HG03469 (cell line): ENCODE data around the gene NBEA.

Source experiments
- ATAC-seq: cut with Tn5 transposase; IDR thresholded peaks from one replicate; pipeline ENCODE4 v1.9.1; 2021; ENCODE audit warnings: mild to moderate bottlenecking, moderate library complexity, moderate number of reproducible peaks; ENCODE audit not compliant: unreplicated experiment

NBEA gene

DNA sequence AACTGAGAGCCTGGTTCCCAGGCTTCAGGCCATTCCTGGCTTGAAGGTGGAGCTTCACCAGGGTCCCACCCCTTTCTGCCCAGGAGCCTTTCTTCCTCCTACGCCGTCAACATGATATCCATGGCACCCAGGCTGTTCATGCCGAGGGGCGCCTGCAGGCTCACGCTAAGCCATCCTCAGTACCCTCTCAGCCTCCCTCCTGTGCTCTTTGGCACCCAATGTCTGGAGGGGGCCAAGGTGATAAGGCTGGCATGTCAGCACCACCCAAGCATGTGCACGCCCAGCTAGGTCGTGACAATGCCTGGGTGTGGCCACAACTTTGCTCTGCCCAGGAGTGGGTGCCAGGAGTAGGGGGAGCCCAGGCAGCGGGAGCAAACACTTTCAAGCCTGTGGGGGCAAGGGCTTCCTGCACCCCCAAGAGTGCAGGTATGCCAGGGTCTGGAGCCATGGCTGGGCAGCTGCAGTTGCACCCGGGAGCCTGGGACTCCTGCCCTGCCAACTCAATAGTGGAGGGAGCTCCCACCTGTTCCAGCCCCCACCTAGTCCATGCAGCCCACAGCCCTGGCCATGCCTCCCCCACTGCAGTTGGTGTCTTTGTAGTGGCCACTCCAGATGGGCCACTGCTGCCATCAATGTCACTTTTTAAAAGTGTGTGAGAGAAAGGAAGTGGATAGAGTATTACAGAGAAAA is 314.5 kb downstream of the NBEA start:
- no peak for ATAC-seq

DNA sequence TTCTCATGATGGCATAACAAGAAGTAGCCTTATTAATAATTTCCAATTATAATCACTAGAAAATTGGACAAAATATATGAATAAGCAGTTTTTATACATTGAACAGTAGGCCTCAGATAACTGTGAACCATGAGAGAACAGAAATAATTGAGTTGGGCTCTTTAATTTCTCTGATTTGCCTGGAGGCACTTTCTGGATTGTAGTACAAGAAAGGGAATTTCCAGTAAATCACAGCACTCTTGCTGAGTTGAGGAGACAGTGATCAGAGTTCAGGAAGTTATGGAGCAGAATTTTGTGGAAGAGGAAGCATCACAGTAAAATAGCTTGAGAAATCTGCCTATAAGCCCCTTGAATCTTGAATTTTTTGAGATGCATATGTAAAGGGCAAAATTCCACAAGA is 318.2 kb downstream of the NBEA start:
- no peak for ATAC-seq

DNA sequence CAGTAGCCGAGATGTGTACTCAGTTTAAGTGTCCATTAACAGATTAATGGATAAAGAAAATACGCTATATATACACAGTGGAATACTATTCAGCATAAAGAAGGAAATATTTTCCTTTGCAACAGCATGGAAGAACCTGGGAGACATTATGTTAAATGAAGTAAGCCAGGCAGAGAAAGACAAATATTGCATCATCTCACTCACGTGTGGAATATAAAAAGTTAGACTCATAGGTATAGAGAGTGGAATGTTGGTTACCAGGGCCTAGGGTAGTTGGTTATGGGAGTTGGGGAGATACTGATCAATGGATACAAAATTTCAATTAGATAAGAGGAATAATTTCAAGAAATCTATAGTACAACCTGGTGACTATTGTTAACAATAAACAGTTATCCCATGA is 324.3 kb downstream of the NBEA start:
- no peak for ATAC-seq

DNA sequence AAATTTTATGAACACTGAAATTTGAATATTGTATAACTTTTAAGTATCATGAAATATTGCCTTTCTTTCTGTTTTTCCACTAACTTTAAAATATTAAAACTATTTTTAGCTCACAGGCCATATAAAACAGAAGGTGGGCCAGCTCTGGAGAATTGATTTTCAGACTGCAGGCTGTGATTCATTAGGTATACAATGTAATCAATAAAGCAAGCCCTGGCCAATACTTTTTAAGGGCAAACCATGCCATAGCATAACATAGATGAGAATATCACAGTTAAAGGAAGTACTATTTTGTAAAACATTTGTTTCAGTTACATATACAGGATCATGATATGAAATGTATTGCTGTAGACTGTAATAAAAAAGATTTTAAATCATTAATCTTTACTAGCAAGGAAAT is 336.8 kb downstream of the NBEA start:
- no peak for ATAC-seq

- no peak for ATAC-seq
These were observed 337.4 kb downstream of the NBEA start for GRCh38 chr13:35279500-35279899.

DNA sequence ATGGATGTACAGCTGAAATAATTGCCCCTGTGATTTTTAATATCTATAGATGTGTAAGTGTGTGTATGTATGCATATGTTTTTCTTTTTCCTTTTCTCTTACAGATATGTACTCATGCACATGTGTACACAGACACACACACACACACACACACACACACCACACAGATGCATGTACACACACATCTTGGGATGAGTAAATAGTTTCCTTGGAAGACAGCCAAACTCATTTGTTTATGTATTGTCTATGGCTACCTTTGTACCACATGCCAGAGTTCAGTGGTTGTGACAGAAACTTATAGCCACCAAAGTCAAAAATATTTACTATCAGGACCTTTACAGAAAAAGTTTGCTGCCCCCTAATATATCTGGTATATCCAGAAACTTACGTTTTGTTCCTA is 341.8 kb downstream of the NBEA start:
- no peak for ATAC-seq

- no peak for ATAC-seq
These were observed 343.6 kb downstream of the NBEA start for GRCh38 chr13:35285677-35286076.

GRCh38 chr13:35292329-35292728 is 350.3 kb downstream of the NBEA start:
- no peak for ATAC-seq

DNA sequence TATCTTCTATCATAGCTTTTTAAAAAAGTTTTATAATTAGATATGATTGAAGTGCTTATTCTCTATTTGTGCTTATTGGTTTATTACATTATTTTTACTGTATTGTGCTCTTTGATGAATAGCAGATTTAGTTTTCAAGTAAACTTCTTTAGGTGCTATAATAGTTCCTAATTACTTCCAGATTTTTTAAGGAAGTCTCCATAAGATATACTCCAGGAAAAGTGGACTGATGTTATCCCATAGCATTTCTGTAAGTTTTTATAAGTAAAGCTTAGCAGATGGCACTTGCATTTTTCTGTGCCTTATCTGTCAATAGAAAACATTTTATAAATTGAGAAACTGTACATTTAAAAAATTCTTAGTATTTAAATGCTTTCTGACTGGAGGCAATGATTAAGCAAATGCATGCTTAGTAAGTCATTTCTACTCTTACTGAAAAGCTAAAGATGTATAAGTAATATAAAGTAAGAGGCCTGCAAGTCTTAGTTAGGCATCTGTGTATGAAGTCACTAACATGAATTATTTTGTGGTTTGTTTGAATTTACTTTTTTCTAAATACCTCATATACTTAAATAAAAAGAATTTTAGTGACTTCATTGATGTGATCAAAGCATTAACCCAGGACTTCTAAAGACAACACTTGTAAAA is 351.6 kb downstream of the NBEA start:
- ATAC-seq: no peak

DNA sequence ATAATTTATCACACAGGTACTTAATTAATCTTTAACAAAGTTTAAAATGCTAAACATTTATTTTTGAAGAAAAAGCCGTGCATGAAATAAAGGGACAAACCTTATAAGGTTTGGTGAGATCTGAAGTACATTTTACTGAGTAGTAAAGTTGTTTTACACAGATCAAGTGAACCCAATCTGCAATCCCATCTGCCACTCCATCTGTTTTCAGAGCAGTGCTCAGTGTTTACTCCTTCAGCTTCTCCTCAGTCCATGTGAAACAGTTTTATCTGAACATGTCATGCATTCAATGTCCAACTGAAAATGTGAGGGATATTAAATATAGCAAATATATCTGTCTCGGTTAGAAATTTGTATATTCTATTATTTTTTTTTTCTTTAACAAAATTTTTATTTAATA is 367.6 kb downstream of the NBEA start:
- no peak for ATAC-seq

DNA sequence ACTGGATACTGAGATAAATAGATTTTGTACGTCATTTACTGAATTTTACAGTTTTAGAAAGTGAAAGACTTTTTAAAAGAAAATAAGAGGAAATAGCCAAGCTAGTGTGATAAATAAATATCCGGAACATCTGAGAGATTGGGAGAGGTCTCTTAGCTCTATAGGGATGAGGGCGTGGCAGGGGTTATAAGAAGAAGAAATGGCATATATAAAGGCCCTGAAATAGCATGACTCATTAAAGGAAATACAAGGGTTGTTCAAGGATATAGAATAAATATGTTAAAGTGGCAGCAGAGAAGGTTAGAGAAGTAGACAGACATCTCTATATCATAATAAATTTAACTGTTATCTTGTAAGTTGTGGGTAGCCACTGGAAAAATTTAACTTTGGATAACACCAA is 390.1 kb downstream of the NBEA start:
- ATAC-seq: no peak

GRCh38 chr13:35333157-35333556 is 391.1 kb downstream of the NBEA start:
- ATAC-seq: no peak

DNA sequence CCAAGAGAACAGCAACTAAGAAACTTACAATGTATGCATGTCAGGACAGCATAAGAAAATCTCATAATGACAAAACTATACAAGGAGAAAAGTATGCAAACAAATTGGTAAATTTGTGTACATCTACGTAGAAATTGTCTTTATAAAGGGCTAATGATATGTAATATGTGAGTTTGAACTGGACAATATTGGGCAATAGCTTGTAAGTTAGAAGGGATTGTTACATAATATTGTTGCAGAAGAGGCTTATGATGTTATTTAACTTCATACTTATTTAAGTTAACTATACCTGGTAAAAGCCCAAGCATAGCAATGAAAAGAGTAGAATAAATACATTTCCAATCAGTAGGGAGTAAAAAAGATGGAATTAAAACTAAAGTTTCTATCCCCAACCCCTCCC is 400.4 kb downstream of the NBEA start:
- no peak for ATAC-seq

- no peak for ATAC-seq
These were observed 401.3 kb downstream of the NBEA start for GRCh38 chr13:35343417-35343816.

- ATAC-seq: no peak
These were observed 403.9 kb downstream of the NBEA start for GRCh38 chr13:35345992-35346391.

DNA sequence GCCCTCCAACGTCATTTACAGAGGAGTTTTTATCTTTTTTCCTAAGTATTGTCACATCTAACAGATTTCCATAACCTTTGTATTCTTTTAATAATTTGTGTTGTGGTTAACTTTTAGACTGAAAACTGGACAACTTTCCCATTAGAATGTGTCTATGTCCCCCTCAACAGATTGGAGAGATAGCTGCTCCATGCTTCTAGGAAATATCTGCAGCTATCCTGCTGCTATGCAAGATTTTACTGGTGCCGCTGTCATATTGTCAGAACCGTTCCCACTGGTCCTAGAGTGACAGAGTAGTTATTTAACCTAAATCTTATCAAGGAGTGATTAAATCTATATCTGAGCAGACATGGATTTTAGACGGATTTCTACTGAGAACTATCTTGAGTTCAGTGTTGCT is 404.4 kb downstream of the NBEA start:
- no peak for ATAC-seq

DNA sequence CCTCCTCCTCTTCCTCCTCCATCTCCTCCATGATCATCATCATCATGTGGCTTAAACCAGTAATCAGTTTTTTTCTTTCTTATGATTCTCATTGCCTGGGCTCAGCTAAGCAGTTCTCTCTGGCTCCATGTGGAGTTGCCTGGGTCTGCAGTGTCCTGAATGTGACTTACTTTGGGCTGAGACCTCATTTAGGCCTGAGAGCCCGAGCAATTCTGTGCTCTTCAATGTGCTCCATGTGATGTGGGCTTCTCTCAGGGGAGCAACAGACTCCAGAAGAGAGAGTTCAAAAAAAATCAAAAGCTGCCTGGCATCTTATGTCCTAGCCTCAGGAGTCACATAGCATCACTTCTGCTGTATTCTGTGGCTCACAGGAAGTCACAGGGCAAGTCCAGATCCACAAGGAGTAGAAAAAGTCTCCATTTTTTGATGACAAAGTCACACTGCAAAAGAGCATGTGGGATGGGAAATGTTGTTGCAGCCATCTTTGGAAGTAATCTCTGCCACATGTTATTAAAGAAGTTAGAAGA is 405.7 kb downstream of the NBEA start:
- ATAC-seq: no peak

DNA sequence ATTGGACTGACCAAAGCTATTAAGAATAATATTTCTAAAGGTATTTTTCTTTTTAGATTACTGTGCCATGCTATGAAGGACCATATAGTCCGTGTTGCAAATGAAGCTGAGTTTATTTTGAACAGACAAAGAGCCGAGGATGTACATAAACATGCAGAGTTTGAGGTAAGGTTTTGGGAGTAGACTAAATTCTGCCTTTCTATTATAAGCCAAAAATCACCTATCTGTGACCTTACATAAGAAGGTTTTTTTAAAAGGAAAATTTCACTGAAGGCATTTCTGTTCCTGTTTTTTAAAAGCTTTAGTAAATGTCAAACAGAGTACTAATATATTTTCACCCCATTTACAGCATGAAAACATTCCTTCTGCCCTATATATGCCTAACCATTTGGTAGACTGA is 407.0 kb downstream of the NBEA start:
- no peak for ATAC-seq

DNA sequence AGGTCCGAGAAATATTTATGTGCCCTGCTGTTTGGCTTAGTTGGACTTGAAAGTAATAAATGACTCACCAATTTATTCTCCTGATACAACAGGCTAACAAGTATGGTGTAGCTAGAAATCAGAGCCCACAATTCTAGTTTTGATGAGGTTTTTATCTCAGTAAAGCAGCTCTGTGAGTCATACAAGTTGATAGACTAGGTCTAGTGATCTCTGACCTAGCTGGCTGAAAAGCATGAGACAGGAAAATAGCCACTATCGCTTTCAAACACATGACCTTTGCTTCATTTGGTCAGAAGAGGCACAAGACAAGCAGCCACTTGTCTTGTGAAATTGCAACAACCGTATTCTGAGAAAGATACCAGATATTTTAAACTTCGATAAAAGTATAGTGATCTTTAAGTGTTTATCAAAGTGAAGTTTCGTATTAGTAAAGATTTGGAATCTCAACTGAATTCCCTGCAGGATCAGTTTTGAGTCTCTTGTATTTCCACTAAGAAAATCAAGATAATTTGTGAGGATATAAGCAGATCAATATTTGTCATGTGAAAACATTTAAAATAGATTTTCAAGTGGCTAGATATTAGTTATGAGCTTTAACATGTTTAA is 407.7 kb downstream of the NBEA start:
- peak; percentile 71 for ATAC-seq

- ATAC-seq: no peak
These were observed 412.2 kb downstream of the NBEA start for GRCh38 chr13:35354285-35354684.

DNA sequence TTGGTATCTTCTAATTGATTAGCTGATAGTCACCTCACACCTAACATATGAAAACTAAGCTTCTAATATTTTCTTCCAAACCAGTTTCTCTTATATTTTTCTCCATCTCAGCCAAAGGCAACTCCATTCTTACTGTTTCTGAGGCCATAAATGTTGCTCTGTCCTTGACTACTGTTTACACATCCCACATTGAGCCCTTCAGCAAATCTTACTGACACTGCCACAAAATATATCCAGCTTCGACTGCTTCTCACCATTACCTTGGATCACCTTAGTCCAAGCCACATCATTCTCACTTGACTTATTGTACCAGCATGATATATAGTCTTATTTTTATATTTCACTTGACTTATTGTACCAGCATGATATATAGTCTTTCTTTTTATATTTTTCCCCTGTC is 412.8 kb downstream of the NBEA start:
- ATAC-seq: no peak

DNA sequence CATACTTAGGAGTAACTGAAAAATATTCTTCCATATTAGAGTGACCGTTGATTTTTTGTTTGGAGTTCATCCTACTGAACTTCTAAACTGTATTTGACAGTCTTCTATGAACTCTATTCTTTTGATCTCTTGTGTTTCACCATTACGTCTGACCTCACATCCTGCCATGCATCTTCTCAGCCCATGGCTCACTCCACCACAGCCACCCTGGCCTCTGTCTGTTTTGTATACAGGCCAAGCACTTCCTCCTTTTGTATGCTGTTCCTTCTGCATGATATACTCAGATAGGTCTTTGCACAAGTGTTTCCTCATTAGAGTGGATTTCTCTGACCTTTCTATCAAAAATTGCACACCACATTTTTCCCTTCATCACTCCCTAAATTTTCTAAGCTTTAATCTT is 414.5 kb downstream of the NBEA start:
- ATAC-seq: no peak
